GM19455 (cell line): ENCODE results near the gene SLC6A7.

Experiments used
- ATAC-seq: cut with Tn5 transposase; IDR thresholded peaks from one replicate; pipeline ENCODE4 v1.9.1; 2021; ENCODE audit not compliant: unreplicated experiment

Gene SLC6A7

DNA sequence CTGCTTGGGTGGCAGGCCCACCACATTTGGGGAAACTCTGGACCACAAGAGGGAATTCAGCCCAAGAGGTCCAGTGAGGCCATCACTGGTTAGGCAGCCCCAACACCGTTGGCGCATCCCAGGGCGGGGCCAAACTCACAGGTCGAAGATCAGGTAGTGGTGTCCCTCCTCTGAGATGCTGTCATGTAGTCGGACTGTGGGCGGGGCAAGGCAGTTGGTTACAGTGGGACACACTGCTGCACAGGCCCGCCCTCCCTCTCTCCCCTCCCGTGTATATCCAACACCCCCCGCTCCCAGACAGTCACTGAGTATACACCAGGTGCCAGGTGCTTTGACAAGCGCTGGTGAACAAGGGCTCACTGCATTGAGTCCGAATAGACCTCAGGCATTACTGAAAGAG is 67.6 kb downstream of the SLC6A7 start:
- no peak for ATAC-seq

DNA sequence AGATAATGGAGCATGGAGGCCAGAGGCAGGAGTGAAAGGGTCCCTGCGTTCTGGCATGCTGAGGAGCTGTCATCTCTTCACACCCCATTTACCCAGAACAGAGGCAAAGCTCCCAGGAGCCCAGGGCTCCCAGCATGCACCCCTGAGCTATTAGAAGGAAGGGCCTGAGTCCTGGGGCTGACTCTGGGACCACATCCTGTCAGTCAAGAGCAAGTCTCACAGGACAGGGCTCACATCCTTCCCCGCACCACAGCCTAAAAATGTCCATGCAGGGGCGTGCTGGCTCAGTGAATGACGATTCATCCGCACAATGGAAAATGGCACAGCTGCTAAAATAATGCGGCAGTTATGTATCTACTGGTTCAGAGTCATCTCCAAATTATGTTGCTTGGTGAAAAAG is 68.3 kb downstream of the SLC6A7 start:
- no peak for ATAC-seq
